Upper lobe of right lung (tissue), 1 donor: Measurements from ENCODE around the gene HMGXB4. TPM values are rescaled to one million over a fixed set of nuclear protein-coding genes. Genes with fewer than 3 reads are reported as not detected.

Experiments used
- ATAC-seq: fragments of 200-7000 bp; cut with Tn5 transposase; one replicate; pipeline ENCODE4 v1.9.1; 2020; ENCODE audit warnings: mild to moderate bottlenecking, moderate library complexity
- DNase-seq: peaks from one replicate; pipeline ENCODE4 v3.0.0-alpha.2; 2020
- H3K27ac ChIP-seq: fragments of 200-600 bp; one replicate; pipeline ENCODE4 v1.8.0; 2022
- H3K27me3 ChIP-seq: fragments of 200-600 bp; one replicate; pipeline ENCODE4 v1.8.0; 2022; ENCODE audit warnings: mild to moderate bottlenecking
- H3K36me3 ChIP-seq: fragments of 200-600 bp; one replicate; pipeline ENCODE4 v1.8.0; 2022
- H3K4me1 ChIP-seq: fragments of 200-600 bp; one replicate; pipeline ENCODE4 v1.8.0; 2022
- H3K4me3 ChIP-seq: fragments of 200-600 bp; one replicate; pipeline ENCODE4 v1.8.0; 2022; ENCODE audit warnings: mild to moderate bottlenecking
- H3K9me3 ChIP-seq: fragments of 200-600 bp; one replicate; pipeline ENCODE4 v1.8.0; 2022
- CTCF ChIP-seq: fragments of 200-600 bp; IDR thresholded peaks from one replicate; pipeline ENCODE4 v1.8.0; 2022; ENCODE audit warnings: antibody characterized with exemption
- intact Hi-C: fragments of 100-400 bp; cut with DNase I; formaldehyde crosslinking; loops from one replicate; pipeline ENCODE4 v1.11.0; 2022
- total RNA-seq: library from RNA; stranded (reverse); fragmentation: NEBNext Ultra II Directional; extraction: Animal tissue kit (Norgen Biotek cat#: 25700); gene quantifications from one replicate; pipeline ENCODE4 v1.2.1, GENCODE V29; 2021
- donor health status: DM: no; HTN: yes; CAD: no; lungs with severe emphysema.

Gene HMGXB4
- total RNA-seq, 1 donor from 2014 or later, result 17.5 TPM

GRCh38 chr22:35322126-35322525, 64.8 kb downstream of the HMGXB4 start:
- Histone ChIP-seq H3K4me3 (no peak overlapping the region), H3K27me3 (no peaks in the 10 kb centered on the region), H3K4me1 (no peaks in the 10 kb centered on the region), H3K9me3 (no peaks in the 10 kb centered on the region), H3K36me3 (peaks cover 94% of the 10 kb centered on the region), H3K27ac (no peak overlapping the region)
- no peak for TF ChIP-seq CTCF
- DNase-seq (no peak), ATAC-seq (no peak)
- intact Hi-C loops, result no loop called here

DNA sequence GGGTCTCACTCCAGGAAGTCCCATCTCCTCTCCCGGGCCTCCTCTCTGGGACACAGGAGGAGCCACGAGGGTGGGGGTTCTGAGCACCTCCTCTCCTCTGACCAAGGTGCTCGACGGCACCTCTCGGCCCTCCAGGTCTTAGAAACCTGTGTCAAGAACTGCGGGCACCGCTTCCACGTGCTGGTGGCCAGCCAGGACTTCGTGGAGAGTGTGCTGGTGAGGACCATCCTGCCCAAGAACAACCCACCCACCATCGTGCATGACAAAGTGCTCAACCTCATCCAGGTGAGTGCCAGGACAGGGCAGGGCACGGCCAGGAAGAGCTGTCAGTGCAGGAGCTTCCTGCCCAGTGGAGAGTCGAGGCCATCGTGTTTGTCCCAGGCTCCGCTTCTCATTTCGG, 65.6 kb downstream of the HMGXB4 start:
- Histone ChIP-seq H3K36me3 (peaks cover 94% of the 10 kb centered on the region), H3K27ac (no peak overlapping the region), H3K4me3 (no peak overlapping the region), H3K4me1 (peaks cover 3% of the 10 kb centered on the region), H3K27me3 (no peaks in the 10 kb centered on the region), H3K9me3 (no peaks in the 10 kb centered on the region)
- DNase-seq (no peak), ATAC-seq (no peak)
- intact Hi-C loops, result no loop called here
- no peak for TF ChIP-seq CTCF

DNA sequence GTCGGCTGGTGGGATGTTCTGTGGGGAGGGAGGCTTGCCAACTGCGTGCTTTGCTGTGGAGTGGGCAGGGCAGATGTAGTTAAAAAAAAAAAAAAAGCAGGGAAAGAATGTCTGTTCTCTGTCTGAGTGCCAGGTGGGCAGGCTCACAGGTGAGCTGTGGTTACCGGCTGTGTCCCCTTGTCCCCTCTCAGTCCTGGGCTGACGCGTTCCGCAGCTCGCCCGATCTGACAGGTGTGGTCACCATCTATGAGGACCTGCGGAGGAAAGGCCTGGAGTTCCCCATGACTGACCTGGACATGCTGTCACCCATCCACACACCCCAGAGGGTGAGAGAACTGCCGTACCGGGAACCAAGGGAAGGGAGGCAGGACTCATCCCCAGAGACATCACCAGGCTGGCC, 66.0 kb downstream of the HMGXB4 start:
- no peaks in the 10 kb centered on the region for H3K9me3 ChIP-seq
- H3K36me3 ChIP-seq, result peaks cover 94% of the 10 kb centered on the region
- peaks cover 8% of the 10 kb centered on the region for H3K4me1 ChIP-seq
- H3K27me3 ChIP-seq, result no peaks in the 10 kb centered on the region
- no peak for TF ChIP-seq CTCF
- intact Hi-C loops, result no loop called here
- ATAC-seq, result no peak
- no peak for DNase-seq
- no peak overlapping the region for H3K4me3 ChIP-seq
- no peak overlapping the region for H3K27ac ChIP-seq

DNA sequence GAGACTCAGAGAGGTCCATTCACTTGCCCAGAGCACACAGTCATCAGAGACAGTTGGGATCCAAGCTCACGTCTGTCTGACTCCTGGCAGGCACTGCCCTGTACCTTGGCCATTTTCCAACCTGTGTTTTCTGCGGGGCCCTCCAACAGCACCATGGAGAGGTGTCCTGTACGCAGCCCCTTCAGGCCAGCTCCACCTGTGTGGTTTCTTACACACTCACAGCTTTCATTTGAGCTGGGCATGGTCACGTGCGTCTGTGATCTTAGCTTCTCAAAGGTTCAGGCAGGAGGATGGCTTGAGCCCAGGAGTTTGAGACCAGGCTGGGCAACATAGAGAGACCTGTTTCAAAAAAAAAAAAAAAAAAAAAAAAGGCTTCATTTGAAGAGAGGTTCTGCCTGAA, 66.8 kb downstream of the HMGXB4 start:
- no peak for ATAC-seq
- DNase-seq, result no peak
- H3K9me3 ChIP-seq, result no peaks in the 10 kb centered on the region
- H3K36me3 ChIP-seq, result peaks cover 94% of the 10 kb centered on the region
- intact Hi-C loops, result no loop called here
- H3K27me3 ChIP-seq, result no peaks in the 10 kb centered on the region
- no peak overlapping the region for H3K27ac ChIP-seq
- no peak overlapping the region for H3K4me3 ChIP-seq
- peaks cover 15% of the 10 kb centered on the region for H3K4me1 ChIP-seq
- TF ChIP-seq CTCF, result no peak

- no peak for TF ChIP-seq CTCF
- no peak overlapping the region for H3K4me3 ChIP-seq
- no peak for ATAC-seq
- intact Hi-C loops, result no loop called here
- H3K9me3 ChIP-seq, result no peaks in the 10 kb centered on the region
- H3K27me3 ChIP-seq, result no peaks in the 10 kb centered on the region
- H3K4me1 ChIP-seq, result peaks cover 22% of the 10 kb centered on the region
- peaks cover 91% of the 10 kb centered on the region for H3K36me3 ChIP-seq
- no peak overlapping the region for H3K27ac ChIP-seq
- no peak for DNase-seq
Observed at GRCh38 chr22:35324762-35325161, 67.5 kb downstream of the HMGXB4 start.

DNA sequence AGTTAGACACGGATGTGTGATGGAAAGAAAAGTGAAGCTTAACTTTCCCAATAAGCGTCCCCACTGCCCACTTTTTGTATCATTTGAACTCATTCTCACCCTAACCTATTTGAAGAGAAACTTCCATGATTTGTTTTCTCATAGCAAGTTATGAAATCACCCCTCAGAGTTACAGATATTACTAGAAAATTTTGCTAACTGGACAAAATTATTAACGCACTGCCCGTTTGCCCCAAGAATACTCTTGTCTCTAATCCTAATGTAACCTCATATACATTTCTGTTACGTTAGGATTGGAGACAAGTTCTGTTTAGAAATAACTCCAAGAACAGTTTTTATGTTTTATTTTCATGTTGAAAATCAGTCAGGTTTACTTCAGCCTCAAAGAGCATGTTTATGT, 67.9 kb downstream of the HMGXB4 start:
- Histone ChIP-seq H3K36me3 (peaks cover 89% of the 10 kb centered on the region), H3K9me3 (no peaks in the 10 kb centered on the region), H3K4me1 (peaks cover 27% of the 10 kb centered on the region), H3K27me3 (no peaks in the 10 kb centered on the region), H3K27ac (no peak overlapping the region), H3K4me3 (no peak overlapping the region)
- intact Hi-C loops, result no loop called here
- DNase-seq, result no peak
- no peak for TF ChIP-seq CTCF
- ATAC-seq, result no peak
